ENCODE results near the gene GRIK4. TPM values are rescaled to one million over a fixed set of nuclear protein-coding genes. Genes with fewer than 3 reads are reported as not detected.

Gene GRIK4
- total and polyA plus RNA-seq, 2 donors (not counting 1 experiment from before 2014, with no cell fraction given) = 0.12 to 0.27 TPM

- WGBS (ENCODE audit: insufficient coverage) = 92% methylated on average over 9 of the region's 9 CpGs
- intact Hi-C loops (cut with micrococcal nuclease) = no loop called here
- no peak overlapping the region for H3K27ac Mint-ChIP-seq
- no peak for TF ChIP-seq EZH2 (IDR thresholded peaks at IDR 0.05; ENCODE audit: borderline replicate concordance, insufficient read depth, low read depth, low read length, poor library complexity, severe bottlenecking)
- TF ChIP-seq, protein P1, sequence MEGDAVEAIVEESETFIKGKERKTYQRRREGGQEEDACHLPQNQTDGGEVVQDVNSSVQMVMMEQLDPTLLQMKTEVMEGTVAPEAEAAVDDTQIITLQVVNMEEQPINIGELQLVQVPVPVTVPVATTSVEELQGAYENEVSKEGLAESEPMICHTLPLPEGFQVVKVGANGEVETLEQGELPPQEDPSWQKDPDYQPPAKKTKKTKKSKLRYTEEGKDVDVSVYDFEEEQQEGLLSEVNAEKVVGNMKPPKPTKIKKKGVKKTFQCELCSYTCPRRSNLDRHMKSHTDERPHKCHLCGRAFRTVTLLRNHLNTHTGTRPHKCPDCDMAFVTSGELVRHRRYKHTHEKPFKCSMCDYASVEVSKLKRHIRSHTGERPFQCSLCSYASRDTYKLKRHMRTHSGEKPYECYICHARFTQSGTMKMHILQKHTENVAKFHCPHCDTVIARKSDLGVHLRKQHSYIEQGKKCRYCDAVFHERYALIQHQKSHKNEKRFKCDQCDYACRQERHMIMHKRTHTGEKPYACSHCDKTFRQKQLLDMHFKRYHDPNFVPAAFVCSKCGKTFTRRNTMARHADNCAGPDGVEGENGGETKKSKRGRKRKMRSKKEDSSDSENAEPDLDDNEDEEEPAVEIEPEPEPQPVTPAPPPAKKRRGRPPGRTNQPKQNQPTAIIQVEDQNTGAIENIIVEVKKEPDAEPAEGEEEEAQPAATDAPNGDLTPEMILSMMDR (IDR thresholded peaks at IDR 0.05) = no peak
- peaks cover 4% of the 10 kb centered on the region for H3K4me1 Mint-ChIP-seq
- ATAC-seq (ENCODE audit: low read depth) (no peak), DNase-seq (no peak)
- H3K9me3 ChIP-seq (ENCODE audit: control extremely low read depth in 1 of 3, control insufficient read depth in 2 of 3, insufficient read depth in 1 of 3, low read length in 2 of 3) = peaks cover 0 to 8% (median 0%) of the 10 kb centered on the region in 3 donors
- no peaks in the 10 kb centered on the region for H3K79me2 ChIP-seq (ENCODE audit: control insufficient read depth, insufficient read depth, low read length)
- no peak overlapping the region for H3K27ac ChIP-seq (ENCODE audit: low read length in 2 of 2)
- peaks cover 0 to 14% (median 5%) of the 10 kb centered on the region in 4 experiments for H3K27me3 ChIP-seq (replicated peaks in 1 of 4; ENCODE audit: control extremely low read depth in 1 of 4, control insufficient read depth in 3 of 4, insufficient read depth in 4 of 4, low read length in 3 of 4)
- no peak overlapping the region for H3K4me3 ChIP-seq (ENCODE audit: control extremely low read depth in 1 of 5, extremely low read depth in 1 of 5, insufficient read depth in 1 of 5, low read depth in 2 of 5, low read length in 4 of 5)
- no peak overlapping the region for H3K4me3 Mint-ChIP-seq
- no peaks in the 10 kb centered on the region for H4K20me1 ChIP-seq (ENCODE audit: control insufficient read depth, insufficient read depth, low read length, poor library complexity, severe bottlenecking)
- H3K4me1 ChIP-seq (ENCODE audit: control insufficient read depth in 2 of 2, insufficient read depth in 2 of 2, low read length in 2 of 2) = peaks cover 0 to 9% of the 10 kb centered on the region in 2 donors
- CTCF ChIA-PET = no interaction called here
- H3K27me3 Mint-ChIP-seq = peaks cover 32% of the 10 kb centered on the region
- no peak overlapping the region for H2AFZ ChIP-seq (ENCODE audit: insufficient read depth, low read depth, low read length, poor library complexity, severe bottlenecking)
- no peaks in the 10 kb centered on the region for H3K36me3 ChIP-seq (replicated peaks in 1 of 2; ENCODE audit: control extremely low read depth in 1 of 2, control insufficient read depth in 1 of 2, extremely low read depth in 1 of 2, insufficient read depth in 2 of 2, low read length in 1 of 2)
- POLR2A ChIA-PET = no interaction called here
- H3K9ac ChIP-seq (ENCODE audit: low read length) = no peak overlapping the region
- no peaks in the 10 kb centered on the region for H3K9me3 Mint-ChIP-seq (ENCODE audit: insufficient read depth)
- no peak overlapping the region for H3K4me2 ChIP-seq (replicated peaks; ENCODE audit: low read depth, low read length, poor library complexity, severe bottlenecking)
Measured at GRCh38 chr11:120524536-120525085, 13.1 kb downstream of the GRIK4 start.

DNA sequence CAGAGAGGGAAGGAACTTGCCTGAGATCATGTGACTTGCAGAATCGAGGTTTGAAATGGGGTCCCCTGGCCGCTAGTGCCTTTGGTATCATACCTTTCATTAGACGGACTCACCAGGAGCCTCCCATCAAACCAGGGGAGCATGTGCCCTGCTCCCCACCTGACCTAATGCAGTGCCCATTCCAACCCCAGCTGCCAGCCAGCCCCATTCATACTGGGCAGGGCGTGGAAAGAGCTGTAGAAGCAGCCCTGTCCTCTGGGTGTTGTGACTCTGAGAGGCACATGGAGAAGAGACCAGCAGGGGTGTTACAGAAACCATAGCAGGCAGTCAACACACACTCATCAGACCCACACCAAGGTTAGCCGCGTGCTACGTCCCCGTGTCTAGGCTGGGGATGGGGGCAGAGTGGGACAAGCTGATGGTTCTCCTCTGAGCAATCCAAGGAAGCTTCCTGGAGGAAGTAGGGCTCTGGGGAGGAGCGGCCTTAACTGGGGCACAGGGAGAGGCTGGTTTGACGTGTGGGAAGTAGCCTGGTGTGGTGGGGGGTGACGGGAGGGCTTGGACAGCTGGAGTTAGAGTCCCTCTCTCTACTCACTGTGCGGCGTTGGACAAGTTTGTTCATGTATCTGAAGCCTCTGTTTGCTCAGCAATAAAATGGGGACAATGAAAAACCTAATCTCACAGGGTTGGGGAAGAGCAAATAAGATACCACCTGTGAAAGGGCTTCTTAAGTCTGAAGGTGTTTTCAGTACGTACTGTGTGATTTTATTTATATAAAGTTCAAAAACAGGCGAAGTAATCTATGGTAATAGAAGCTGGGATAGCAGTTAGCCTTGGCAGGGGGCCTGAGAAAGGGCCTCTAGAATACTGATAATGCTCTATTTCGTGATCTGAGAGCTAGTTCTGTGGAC lies 14.0 kb downstream of the GRIK4 start:
- H3K36me3 ChIP-seq (replicated peaks in 1 of 2; ENCODE audit: control extremely low read depth in 1 of 2, control insufficient read depth in 1 of 2, extremely low read depth in 1 of 2, insufficient read depth in 2 of 2, low read length in 1 of 2) = no peaks in the 10 kb centered on the region
- H3K79me2 ChIP-seq (ENCODE audit: control insufficient read depth, insufficient read depth, low read length) = no peaks in the 10 kb centered on the region
- ChIA-PET CTCF (no interaction called here), POLR2A (no interaction called here)
- H3K4me3 ChIP-seq (ENCODE audit: control extremely low read depth in 1 of 5, extremely low read depth in 1 of 5, insufficient read depth in 1 of 5, low read depth in 2 of 5, low read length in 4 of 5) = no peak overlapping the region
- ATAC-seq (ENCODE audit: low read depth) = no peak
- peaks cover 4% of the 10 kb centered on the region for H3K4me1 Mint-ChIP-seq
- peaks cover 0 to 14% (median 5%) of the 10 kb centered on the region in 4 experiments for H3K27me3 ChIP-seq (replicated peaks in 1 of 4; ENCODE audit: control extremely low read depth in 1 of 4, control insufficient read depth in 3 of 4, insufficient read depth in 4 of 4, low read length in 3 of 4)
- H3K4me3 Mint-ChIP-seq = no peak overlapping the region
- no peak overlapping the region for H3K9ac ChIP-seq (ENCODE audit: low read length)
- no peak overlapping the region for H3K27ac Mint-ChIP-seq
- TF ChIP-seq, protein P1 (IDR thresholded peaks at IDR 0.05) = no peak
- no peak for TF ChIP-seq EZH2 (IDR thresholded peaks at IDR 0.05; ENCODE audit: borderline replicate concordance, insufficient read depth, low read depth, low read length, poor library complexity, severe bottlenecking)
- no peak overlapping the region for H3K4me2 ChIP-seq (replicated peaks; ENCODE audit: low read depth, low read length, poor library complexity, severe bottlenecking)
- no peak overlapping the region for H2AFZ ChIP-seq (ENCODE audit: insufficient read depth, low read depth, low read length, poor library complexity, severe bottlenecking)
- no peak overlapping the region for H3K27ac ChIP-seq (ENCODE audit: low read length in 2 of 2)
- H3K27me3 Mint-ChIP-seq = peaks cover 37% of the 10 kb centered on the region
- no peaks in the 10 kb centered on the region for H4K20me1 ChIP-seq (ENCODE audit: control insufficient read depth, insufficient read depth, low read length, poor library complexity, severe bottlenecking)
- DNase-seq = no peak
- peaks cover 0 to 9% of the 10 kb centered on the region in 2 donors for H3K4me1 ChIP-seq (ENCODE audit: control insufficient read depth in 2 of 2, insufficient read depth in 2 of 2, low read length in 2 of 2)
- peaks cover 0 to 8% (median 0%) of the 10 kb centered on the region in 3 donors for H3K9me3 ChIP-seq (ENCODE audit: control extremely low read depth in 1 of 3, control insufficient read depth in 2 of 3, insufficient read depth in 1 of 3, low read length in 2 of 3)
- WGBS (ENCODE audit: insufficient coverage) = 77% methylated on average over 9 of the region's 16 CpGs
- no peaks in the 10 kb centered on the region for H3K9me3 Mint-ChIP-seq (ENCODE audit: insufficient read depth)
- intact Hi-C loops (cut with micrococcal nuclease) = no loop called here
